AG09319 (cell line): ENCODE data around the gene GLS.
"Not testable (repeated sequence)": the region's sequence is repeated elsewhere in the genome, so short reads cannot be mapped to it uniquely, and the experiment has no call there.

ENCODE experiments used
- DNase-seq: peaks from one replicate; pipeline ENCODE4 v3.0.0-alpha.2; 2010; ENCODE audit warnings: low read depth; ENCODE audit errors: extremely low read depth
- TF ChIP-seq, protein P1 (sequence below): IDR thresholded peaks from 2 replicates; pipeline ENCODE4 v1.5.1; 2011; ENCODE audit warnings: low read depth, mild to moderate bottlenecking, inconsistent platforms, low read length, moderate library complexity

Gene GLS

DNA sequence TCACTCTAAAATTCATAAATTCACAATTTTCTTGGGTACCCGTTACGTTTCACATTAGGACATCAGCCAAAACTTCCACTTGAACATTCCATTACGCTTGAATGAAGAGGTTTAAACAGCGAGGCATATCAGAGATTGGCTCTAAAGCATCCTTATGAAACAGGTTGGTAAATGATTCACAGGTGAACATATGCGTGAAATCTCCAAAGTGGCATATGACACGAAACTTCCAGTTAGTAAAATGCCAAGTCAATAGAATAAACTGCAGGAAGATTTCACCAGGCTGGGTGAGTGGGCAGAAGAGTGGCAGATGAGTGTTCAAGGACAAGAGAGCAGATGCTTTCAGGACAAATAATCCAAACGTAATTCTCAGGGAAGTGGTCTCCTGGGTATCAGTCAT lies 33.9 kb upstream of the GLS start:
- no peak for DNase-seq
- TF ChIP-seq, protein P1, sequence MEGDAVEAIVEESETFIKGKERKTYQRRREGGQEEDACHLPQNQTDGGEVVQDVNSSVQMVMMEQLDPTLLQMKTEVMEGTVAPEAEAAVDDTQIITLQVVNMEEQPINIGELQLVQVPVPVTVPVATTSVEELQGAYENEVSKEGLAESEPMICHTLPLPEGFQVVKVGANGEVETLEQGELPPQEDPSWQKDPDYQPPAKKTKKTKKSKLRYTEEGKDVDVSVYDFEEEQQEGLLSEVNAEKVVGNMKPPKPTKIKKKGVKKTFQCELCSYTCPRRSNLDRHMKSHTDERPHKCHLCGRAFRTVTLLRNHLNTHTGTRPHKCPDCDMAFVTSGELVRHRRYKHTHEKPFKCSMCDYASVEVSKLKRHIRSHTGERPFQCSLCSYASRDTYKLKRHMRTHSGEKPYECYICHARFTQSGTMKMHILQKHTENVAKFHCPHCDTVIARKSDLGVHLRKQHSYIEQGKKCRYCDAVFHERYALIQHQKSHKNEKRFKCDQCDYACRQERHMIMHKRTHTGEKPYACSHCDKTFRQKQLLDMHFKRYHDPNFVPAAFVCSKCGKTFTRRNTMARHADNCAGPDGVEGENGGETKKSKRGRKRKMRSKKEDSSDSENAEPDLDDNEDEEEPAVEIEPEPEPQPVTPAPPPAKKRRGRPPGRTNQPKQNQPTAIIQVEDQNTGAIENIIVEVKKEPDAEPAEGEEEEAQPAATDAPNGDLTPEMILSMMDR, result no peak

DNA sequence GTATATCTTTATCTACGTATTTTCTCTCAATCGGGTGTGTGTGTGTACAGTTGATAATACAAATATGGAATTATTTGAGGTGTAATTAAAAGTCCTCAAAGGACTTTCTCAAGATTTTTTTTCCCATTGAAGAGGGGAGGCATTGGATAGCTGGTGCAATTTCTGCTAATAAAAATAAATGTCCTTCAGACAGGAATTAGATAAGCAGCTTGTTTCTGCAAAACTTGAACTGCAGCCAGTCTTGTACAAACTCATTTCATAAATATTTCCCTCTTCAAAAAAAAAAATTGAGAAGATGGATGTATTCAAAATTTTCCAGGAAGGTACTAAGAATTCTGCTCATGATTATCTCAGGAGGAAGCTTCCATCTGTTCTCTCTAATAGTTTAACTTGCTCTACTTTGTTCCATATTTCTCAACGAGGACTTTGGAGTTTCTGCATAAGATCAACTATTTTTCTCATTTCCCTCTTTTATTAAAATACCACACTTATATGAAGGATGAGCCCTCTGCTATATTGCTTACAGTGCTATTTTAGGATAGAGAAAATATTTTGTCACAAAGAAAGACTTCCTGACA lies 33.0 kb upstream of the GLS start:
- TF ChIP-seq, protein P1, result no peak
- no peak for DNase-seq

DNA sequence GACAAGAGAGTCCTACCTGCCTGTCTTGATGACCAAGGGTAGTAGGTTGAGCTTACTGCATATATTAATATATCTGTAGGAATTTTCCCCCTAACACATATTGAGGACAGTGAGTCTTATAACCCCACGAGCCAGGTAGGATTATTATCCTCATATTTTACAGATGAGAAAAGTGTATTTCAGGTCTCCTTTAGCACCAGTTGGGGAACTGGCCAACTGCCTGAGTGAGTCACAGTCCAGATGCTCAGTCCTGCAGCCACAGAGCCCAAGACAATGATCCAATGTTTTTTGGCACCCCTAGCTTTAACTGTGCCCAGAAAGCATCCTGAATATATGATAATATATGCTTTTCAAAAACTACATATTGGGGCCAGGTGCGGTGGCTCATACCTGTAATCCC lies 30.8 kb upstream of the GLS start:
- TF ChIP-seq, protein P1, result no peak
- no peak for DNase-seq

DNA sequence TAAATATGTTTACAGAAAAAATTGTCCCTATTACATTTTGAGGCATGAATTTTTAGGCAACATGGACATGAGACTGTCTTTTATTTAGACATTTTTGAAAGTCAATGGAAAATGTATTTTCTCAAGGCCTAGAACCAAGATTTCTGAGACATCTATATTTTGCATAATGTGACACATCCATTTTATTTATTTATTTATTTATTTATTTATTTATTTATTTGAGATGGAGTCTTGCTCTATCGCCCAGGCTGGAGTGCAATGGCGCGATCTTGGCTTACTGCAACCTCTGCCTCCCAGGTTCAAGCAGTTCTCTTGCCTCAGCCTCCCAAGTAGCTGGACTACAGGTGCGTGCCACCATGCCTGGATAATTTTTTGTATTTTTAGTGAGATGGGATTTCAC lies 27.6 kb upstream of the GLS start:
- DNase-seq, result not testable (repeated sequence)

DNA sequence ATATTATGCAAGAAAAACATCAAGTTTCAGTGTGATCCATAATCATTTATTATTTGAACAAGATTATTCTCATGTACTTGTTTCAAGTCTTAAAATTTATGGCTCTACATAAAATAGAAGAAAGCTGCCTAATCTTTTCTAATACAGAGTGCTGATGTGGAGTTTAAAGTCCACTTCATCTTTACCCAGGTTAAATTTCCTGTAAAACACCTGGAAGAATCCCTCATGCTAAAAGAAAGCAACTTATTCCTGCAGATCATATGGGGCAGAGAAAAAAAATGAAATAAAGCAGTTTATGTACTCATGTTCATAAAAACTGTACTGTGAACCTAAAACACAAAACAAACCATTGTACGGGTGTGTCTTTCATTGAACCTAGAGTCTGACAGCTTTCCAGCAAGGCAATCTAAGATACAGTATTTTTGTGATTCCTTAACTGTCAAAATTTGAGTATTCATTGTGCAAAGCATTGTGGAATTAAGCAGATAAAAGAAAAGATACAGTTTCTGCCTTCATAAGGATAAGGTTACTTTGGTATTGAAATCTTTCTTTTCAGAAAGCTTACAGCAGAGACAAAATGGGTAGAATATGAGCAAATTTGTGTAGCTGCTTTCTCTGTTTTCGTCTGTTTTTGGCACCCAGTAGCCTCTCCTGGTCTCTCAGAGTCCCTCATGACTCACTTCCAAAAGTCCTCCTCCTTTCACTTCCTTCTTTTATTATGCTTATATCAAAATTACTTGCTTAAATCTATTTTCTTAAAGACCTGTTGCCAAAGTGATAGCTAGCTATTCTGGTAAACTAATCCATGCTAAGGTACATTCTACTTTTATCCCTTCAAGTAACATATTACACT lies 26.9 kb upstream of the GLS start:
- TF ChIP-seq, protein P1, result no peak
- DNase-seq, result no peak

DNA sequence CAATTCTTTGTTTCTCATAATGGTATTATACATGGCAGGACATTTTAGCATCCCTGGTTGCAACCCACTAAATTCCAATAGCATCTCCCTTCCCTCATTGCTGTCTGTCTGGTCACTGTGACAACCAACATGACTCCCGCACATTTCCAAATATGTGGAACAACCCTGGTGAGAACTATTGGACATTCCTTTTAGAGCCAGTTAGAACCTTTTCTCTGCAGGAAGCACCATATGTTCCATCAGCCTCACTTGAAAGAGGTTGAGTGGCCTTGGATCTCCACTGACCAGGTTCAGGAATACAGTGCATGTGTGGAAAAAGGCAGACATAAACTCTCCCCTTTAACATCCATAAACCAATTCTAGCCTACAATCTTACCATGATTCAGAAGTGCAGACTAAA lies 25.9 kb upstream of the GLS start:
- TF ChIP-seq, protein P1, result no peak
- no peak for DNase-seq

DNA sequence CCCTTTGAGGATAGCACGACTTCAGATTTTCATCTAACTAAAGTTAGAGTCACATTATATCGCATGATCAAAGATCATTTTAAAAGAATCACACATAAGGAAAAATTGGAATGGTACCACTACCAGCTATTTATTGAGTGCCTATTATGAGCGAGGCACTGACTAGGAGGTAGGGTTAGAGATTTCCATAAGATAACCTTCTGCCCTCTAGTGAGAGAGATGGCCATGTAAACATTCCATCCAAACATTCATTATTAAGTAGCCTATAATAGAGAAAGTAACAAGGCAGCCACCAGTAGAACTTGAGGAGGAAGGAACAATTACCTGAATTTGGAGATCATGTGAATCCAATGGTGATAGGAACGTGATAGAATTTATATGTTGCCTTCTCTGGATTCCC lies 25.4 kb upstream of the GLS start:
- no peak for DNase-seq
- TF ChIP-seq, protein P1, result no peak

DNA sequence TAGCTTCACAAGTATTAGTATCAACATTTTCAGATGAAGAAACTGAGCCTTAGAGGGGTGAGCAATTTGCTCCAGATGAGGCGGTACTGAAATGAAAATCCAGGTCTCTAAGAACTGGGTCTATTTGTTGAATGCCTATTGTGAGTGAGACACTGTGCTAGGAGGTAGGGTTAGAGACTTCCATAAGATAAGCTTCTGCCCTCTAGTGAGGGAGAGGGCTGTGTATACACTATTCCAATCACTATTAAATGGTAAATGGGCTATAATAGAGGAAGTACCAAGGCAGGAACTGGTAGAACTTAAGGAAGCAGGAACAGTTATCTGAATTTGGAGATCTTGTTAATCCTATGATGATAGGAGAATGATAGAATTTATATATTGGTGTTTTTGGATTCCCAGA lies 23.6 kb upstream of the GLS start:
- DNase-seq, result no peak
- TF ChIP-seq, protein P1, result no peak
